ENCODE results near the gene HOXC6. TPM values are rescaled to one million over a fixed set of nuclear protein-coding genes. Genes with fewer than 3 reads are reported as not detected.

The HOXC6 gene
- total RNA-seq, 1 donor from 2014 or later, result not detected

DNA sequence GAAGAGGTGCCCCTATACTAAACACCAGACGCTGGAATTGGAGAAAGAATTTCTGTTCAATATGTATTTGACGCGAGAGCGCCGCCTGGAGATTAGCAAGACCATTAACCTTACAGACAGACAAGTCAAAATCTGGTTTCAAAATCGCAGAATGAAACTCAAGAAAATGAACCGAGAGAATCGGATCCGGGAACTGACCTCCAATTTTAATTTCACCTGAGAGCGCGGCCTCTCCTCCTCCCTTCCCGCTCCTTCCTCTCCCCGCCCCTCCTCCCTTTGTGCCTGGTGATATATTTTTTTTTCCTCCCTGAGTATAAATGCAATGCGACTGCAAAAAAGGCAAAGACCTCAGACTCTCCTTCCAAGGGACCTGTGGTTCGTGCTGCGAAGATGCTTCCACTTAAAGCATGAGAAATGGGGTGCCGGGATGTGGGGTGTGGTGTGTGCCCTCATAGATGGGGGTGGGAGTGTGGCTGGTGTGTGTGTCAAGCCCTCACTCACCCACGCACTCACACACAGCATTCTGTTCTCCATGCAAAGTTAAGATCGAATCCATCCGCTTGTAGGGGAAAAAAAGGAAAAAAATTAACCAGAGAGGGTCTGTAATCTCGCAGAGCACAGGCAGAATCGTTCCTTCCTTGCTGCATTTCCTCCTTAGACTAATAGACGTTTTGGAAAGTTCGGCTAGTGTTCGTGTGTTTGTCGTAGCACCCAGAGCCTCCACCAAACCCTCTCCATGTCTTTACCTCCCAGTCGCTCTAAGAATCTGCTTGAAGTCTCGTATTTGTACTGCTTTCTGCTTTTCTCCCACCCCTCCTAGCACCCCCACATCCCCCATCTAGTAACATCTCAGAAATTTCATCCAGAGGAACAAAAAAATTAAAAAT, 38.8 kb upstream of the HOXC6 start:
- no peak for FAIRE-seq
- DNase-seq (ENCODE audit: low spot score in 2 of 2), result no peak

DNA sequence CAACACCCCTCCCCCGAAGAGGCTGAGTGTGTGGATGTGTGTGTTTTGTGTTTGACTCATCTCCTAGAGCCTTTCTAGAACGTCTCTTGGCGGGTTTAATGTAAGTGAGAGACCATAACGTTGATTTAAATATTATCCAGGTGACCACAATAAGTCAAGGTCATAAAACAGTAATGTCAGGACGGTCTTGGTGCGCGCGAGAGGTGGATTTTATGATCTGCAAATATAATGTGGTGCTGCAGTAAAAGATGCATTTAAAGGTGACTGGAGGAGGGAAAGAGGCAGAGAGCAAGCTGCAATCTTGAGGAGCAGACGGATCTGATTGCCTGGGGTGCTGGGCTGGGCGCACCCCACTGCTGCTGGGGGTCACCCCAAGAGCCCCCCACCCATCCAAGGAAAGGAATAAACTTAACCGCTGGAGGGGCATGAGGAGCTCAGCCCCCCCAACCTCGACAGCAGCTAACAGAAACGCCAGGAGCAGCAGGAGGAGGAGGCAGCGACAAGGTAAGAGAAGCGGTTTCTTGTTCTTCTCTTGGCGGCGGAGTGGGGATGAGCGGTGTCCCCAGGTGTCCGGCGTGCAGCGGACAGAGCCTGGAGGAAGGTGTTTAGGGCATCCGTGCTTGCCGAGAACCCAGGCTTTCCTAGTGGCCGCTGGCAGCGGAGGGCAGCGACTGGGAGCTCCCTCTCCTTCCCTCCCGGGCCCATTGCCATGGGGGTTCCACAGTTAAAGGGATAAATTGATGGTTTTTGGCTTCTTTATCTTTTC, 37.7 kb upstream of the HOXC6 start:
- no peak for DNase-seq (ENCODE audit: low spot score in 2 of 2)

DNA sequence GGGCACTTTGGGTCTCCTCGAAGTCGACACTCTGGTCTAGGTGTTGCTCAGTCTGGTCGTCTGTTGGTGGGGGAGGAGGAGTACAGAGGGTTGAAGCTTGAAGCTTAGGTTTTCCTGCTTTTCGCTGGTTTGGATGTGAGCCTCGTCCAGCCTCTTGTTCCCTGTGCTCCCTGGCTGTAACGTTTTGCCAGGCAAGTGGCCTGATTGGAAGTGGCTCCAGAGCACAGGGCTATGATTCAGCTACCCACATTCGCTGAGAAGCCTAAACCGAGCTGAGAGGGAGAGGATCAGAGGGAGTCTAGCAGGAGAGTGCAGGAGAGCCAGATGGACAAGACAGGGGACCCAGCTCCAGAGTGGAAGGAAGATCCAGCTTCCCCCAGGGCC, 37.2 kb upstream of the HOXC6 start:
- DNase-seq (ENCODE audit: low spot score in 2 of 2), result no peak
- no peak for FAIRE-seq

More for the DNA sequence above, 37.7 kb upstream of the HOXC6 start:
- FAIRE-seq, result no peak

DNA sequence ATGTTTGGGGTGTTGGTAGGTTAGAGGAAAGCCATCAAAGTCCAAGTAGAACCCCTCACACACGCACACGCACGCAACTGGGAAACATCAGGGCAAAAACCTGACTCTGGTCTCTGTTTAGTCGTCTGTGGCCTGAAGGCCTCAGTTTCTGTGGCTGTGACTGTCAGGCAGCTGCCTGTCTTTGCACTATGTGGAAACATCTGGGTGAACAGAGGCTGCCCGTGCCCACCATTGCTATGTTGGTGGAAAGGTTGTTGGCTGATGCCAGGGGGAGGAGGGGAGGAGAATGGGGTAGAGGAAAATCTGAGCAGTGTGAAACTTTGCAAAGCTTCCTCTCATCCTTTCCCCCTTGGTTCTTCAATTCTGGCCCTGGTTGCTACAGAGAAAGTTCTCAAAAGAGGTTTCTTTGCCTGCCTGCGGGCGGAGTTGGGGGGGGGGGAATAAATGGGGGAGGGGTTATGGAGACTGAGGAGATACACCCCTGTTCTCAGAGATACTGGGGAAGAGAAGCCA, 35.8 kb upstream of the HOXC6 start:
- FAIRE-seq, result no peak
- no peak for DNase-seq (ENCODE audit: low spot score in 2 of 2)

DNA sequence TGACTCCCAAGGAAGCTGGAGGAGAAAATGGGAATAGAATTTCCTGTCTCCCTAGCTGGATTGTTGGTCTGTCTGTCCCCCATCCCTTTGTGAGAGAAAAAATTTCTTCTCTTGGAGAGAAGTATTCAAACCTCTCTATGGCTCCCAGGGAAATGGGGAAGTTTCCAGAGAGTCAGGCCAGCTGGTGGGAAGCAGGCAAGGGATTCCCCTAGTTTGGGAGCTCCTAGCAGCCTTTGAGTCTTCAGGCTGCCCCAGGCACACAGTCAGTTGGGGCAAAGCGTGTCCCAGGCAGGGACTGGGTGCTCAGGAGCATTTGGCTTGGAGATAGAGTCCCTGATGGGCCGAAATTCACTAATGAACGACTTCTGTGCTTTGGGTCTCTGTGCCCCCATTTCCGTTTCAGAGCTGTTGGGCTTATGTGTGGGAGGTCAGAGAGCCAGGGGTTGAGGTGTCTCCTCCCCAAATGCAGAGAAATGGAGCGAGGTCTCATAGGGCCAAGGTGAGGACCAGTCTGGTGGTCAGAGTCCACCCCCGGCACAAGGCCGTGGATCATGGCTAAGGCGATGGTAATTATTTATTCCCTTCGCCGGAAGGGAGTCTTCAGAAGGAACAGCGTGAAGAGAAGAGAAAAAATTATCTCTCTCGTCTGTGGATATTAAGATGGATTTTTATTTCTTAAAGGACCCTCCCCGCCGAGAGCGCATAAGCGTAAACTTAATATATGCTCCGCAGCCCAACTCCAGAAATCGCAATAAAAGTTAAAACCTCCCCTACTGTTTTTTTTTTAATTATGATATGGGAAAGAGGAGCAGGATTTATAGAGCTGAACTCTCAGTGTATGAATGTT, 34.9 kb upstream of the HOXC6 start:
- FAIRE-seq, result no peak
- no peak for DNase-seq (ENCODE audit: low spot score in 2 of 2)

DNA sequence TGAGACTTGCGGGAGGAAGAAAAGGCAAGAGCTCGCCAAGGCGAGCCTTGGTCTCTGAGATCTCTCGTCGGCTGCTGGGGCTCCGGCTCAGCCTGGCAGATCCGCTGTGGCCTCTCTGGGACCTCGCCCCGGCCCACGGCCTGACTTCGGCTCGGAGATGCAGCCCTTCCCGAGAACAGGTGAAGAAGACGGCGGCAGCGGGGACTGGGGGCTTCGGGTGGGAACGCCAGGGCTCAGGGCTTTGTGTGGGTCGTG, 34.3 kb upstream of the HOXC6 start:
- FAIRE-seq (no peak), DNase-seq (ENCODE audit: low spot score in 2 of 2) (no peak)

DNA sequence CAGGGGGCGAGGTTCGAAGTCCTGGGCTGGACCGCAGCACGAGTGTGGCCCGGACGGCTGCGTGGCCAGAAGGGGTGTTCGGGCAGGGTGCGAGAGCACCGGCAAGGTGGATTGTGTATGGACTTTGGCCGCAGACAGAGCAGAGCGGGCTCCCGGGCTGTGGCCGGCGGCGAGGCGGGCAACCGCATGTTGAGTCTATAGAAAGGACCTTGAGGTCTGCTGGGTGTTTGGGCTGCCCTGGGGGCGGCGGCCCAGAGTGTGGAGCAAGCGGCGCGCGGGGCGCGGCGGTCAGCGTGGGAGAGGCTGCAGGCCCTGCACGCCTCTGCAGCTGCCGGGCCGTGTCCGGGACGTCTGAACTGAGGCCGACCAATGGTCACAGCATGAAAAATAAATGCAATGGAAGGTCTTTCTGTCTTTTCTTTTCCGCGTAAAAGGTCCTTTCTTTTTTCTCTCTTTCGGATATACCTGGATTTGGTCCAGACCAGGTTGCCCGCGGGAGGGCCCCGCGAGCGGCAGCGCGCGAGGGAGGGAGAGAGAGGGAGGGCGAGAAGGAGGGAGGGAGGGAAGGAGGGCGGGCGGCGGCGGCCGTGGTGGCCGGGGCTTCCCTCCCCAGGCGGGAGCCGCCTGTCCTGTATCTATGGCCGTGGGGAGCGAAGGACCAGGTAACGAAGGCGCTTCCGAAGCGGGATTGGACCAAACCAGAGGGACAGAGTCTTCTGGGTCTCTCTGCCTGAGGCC, 33.8 kb upstream of the HOXC6 start:
- FAIRE-seq (no peak), DNase-seq (ENCODE audit: low spot score in 2 of 2) (no peak)

DNA sequence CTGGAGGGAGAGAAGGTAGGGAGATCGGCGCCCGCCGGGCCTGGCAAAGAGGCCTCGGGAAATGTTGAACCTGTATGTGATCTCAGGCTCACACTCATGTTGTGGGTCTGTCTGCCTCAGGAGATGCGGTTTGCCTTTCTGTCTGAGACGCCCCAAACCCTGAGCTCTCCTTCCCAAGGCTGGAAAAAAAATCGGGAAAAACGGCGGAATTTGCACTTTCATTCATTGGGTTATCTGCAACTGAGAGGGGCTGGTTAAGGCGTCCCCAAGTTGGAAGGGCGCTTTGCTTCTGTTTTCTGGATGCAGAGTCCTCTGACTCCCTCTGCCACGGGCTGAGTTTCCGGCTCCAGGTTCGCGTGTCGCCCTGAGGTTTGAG, 33.2 kb upstream of the HOXC6 start:
- FAIRE-seq, result no peak
- no peak for DNase-seq (ENCODE audit: low spot score in 2 of 2)

DNA sequence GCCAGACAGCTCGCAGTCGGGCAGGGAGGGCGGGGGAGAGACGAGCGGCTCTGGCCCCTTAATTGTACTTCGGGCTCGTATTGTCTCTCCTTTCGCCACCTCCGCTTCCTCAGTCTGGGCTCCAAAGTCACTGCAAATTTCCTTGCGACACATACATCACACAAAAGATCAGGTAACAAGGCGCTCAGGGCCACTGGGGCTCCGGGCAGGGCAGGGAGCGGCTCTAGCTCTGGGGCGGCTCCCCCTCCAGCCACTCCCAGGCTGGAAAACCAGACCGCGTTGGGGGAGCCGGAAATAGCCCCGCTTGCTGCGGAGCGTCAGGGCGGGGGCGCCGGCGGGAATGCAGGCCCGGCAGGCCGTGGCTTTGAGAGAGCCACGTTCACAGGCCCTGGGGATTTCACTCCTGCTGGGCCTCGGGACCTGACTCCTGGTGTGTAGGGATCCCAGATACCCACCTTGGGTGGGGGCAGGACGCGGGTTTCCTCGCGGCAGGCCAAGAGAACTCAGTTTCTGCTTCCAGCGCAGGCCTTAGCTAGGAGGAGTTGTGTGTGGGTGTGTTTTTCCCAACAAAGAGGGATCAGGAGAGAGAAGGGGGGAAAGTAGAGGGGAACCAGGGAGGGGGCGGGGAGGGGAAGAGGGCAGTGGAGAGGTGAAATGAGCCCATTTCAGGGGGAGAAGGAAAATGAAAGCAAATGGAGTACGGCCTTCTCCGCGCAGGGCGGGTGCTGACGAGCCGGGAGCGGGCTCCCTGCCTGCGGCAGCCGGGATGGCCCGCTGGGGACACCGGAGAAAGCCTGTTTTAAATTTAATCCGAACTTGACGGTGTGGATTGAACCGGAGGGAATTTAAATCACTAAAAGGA, 32.6 kb upstream of the HOXC6 start:
- DNase-seq (ENCODE audit: low spot score in 2 of 2) (peak in 1 of 2 donors; percentile 46), FAIRE-seq (no peak)

DNA sequence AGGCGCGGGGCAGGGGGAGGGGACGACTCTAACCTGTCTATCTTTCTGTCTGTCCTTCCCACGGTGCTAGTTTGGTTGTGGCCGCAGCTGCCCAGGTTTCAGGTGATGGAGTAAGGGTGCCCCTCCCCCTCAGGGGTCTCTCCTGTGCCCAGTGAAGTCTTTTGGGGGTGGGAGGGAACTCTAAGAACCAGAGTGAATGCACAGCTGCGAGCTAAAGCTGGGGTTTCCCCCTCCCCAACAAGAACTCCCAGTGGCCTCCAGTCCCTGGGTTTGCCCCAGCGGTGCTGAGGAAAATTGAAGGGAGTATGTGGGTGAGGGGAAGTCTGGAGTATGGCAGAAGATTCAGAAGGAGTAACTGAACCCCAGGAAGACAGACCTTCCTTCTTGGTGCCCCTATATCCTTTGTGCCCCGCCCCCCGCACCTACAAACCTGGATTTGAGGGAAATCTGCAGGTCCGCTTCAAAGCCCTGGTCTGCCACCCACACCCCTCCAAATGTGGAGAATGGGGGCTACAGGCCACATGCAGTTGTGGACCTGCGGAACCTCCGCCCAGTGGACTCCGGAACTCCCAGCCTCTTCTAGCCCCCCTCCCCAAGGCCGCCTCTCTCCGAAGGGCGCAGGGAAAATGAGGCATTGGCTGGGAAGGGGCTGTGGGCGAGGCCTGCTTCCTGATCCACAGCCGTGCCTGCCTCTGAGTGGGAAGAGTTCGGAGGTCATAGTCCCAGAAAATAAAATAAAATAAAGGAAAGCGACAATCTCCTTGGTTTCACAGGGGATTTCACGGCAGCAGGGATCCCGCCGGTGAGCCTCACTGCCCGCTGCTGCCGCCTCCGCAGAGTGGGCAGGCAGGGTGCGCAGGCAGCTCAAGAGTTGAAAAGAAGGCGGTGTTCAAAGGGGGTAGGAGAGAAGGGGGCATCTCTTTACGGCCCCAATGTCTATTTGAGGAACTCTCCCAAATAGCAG, 31.7 kb upstream of the HOXC6 start:
- DNase-seq (ENCODE audit: low spot score in 2 of 2), result no peak
- no peak for FAIRE-seq

DNA sequence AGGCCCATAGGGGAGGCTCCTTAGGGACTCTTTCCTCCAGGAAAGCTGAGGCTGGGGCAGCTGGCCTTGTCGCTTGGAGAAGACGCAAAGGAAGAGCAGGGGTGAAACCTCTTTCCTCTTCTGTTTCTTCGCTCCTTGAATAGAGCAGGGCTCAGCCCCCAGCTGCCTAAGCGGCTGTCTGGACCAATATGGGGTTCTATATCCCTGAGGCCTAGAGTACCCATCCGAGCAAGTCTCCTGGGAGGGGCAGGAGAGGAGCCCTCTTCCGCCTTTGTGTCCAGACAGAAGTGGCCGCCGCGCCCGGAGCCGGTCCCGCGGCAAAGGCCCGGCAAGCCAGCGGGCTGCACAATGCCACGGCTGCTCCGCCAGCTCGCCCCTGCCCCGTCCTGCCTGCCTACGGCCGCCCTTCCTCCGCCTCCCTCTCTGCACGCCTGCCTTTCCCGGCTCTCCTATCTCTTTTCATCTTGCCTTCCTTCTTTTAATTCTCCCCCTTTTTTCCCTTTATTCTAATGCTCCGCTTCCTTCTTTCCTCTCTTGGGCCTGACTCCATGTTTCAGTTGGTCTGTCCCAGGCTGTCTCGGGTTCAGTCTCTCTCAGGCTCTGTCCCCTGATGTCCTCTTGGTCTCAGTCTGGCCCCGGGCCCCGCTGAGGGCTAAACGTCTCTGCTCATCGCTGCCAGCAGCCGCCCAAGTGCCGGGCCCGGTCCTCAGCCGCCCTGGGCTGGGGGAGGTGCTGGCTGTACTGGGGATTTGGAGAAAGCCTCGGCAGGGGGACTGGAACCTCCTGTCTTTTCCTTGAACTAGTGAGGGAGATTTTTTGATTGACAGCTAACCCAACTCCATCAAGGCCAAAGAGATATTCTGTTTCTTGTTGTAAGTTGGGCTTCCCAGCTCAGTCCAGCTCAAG, 30.8 kb upstream of the HOXC6 start:
- no peak for DNase-seq (ENCODE audit: low spot score in 2 of 2)
- no peak for FAIRE-seq

DNA sequence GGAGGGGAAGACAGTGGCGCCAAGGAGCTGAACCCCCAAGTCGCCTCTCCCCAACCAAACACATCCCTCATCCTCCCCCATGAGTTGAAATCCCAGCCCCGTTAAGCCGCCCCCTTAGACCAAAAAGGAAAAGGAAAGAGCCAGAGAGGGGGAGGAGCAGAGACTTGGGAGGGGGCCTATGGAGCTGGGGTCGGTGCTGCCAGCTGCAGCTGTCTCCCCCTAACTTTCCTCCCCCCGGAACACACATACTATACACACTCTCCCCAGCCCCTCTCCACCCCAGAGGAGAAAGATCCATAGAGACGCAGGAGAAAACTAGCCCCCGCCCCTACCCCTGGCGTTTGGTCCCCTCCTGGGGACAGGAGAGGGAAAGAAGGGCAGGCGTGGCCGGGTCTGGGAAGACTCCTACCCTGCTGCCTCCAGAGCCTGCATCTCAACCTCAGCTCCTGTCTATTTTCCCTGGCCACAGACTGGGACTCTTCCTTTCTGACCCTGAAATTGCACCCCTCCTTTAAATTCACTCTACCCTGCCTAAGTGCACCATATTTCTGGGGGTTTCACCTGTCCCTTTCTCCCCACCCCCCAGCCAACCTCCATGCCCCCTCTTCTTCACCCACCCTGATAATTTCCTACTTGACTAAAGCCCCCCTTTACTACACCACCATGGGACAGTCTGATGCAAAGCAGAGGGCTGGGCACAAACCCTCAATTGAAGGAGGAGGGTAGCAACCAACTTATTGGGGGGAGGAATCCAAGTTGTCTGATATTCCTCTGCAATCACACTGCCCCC, 29.9 kb upstream of the HOXC6 start:
- FAIRE-seq (no peak), DNase-seq (ENCODE audit: low spot score in 2 of 2) (no peak)

DNA sequence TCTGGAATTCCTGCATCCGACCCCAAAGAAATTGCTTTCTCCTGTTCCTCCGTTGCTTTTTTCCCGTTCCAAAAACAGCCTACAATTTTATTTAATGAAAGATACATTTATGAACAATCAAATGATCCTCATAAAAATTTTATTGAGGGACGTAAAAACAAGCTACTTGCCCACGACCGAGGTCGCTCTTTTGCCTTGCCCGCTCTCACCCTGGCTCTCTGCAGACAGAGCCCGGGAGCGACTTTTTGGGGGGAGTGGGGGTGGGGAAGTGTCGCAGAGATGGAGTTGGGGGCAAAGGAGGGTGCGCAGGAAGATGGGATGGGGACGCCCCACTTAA, 29.4 kb upstream of the HOXC6 start:
- FAIRE-seq (no peak), DNase-seq (ENCODE audit: low spot score in 2 of 2) (no peak)

DNA sequence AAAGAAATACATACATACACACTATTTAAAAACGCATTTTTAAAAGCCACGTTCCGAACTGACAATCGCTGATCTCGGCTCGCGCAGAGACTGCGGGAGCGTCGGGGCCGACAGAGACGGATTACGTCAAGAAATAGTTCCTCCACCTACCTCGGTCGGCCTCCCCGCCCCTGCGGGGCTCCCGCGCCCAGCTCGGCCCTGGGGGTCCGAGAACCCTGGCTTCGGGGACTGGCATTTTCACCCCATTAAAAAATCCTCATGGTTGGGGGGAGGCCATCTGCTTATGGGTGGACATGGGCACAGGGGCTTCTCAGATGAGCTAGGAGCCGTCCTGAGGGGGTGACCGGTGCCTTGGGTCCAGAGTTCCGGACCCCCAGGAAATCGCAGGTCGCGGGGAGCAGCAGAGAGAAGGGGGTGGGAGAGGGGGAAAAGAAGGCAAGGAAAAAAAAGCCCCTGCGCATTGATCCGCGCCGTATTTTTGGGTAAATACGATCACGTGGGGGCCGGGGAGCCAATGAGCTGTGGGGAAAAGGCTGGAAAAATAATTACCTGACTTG, 28.6 kb upstream of the HOXC6 start:
- FAIRE-seq (no peak), DNase-seq (ENCODE audit: low spot score in 2 of 2) (no peak)

DNA sequence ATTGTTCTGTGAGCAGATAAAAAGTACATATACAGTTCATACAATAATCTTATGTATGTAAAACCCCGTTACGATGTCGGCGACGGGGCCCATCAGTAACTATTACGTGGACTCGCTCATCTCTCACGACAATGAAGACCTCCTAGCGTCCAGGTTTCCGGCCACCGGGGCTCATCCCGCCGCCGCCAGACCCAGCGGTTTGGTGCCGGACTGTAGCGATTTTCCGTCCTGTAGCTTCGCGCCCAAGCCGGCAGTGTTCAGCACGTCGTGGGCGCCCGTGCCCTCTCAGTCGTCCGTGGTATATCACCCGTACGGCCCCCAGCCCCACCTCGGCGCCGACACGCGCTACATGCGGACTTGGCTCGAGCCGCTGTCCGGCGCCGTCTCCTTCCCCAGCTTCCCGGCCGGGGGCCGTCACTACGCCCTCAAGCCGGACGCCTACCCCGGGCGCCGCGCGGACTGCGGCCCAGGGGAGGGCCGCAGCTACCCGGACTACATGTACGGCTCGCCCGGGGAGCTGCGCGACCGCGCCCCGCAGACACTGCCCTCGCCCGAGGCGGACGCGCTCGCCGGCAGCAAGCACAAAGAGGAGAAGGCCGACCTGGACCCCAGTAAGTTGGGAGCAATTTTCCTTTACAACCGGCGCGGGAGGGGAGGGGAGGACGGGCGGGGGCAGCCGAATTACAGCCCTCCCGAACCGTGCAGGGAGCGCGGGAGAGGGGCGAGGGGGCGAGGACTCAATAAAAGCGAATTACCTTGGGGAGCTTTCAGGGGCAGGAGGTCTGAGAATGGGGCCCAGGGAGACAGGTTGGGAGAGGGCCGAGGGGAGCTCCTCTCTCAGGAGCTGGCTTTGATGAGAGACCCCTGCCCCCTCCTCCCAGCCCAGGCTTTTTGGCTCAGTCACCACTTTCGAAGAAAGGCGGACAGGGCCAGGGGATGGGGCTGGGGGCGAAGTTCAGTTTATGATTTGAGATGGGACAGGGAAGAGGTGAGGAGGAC, 27.8 kb upstream of the HOXC6 start, which contains the start of gene HOXC9:
TSS of gene HOXC9 (plus strand) at position 46 of the 999 bp plus-strand sequence. CDS start at position 74, 28 bp downstream.
- FAIRE-seq, result no peak
- no peak for DNase-seq (ENCODE audit: low spot score in 2 of 2)

Data from frontal cortex (tissue), 4 donors.